NB4 (cell line): ENCODE results near the gene FAM193A.

Experiments used
- DNase-seq: peaks from one replicate; pipeline ENCODE4 v3.0.0; 2010; ENCODE audit warnings: low read depth
- H3K4me3 ChIP-seq: one replicate; pipeline ENCODE4 v1.5.1; 2011; ENCODE audit warnings: mild to moderate bottlenecking, low read depth, low read length, moderate library complexity
- MYC ChIP-seq: IDR thresholded peaks from 2 replicates; pipeline ENCODE4 v1.6.1; 2011; ENCODE audit warnings: low read depth, low read length
- POLR2A ChIP-seq: IDR thresholded peaks from 2 replicates; pipeline ENCODE4 v1.6.1; 2011; ENCODE audit warnings: mild to moderate bottlenecking; ENCODE audit not compliant: insufficient read length; ENCODE audit errors: extremely low read depth
- TF ChIP-seq, protein P1 (sequence below): IDR thresholded peaks from 2 replicates; pipeline ENCODE4 v1.6.1; 2011; ENCODE audit warnings: low read depth, low read length
- TF ChIP-seq, protein P2 (sequence below): IDR thresholded peaks from one replicate; pipeline ENCODE4 v1.5.1; 2012; ENCODE audit warnings: low read depth, low read length

FAM193A gene

DNA sequence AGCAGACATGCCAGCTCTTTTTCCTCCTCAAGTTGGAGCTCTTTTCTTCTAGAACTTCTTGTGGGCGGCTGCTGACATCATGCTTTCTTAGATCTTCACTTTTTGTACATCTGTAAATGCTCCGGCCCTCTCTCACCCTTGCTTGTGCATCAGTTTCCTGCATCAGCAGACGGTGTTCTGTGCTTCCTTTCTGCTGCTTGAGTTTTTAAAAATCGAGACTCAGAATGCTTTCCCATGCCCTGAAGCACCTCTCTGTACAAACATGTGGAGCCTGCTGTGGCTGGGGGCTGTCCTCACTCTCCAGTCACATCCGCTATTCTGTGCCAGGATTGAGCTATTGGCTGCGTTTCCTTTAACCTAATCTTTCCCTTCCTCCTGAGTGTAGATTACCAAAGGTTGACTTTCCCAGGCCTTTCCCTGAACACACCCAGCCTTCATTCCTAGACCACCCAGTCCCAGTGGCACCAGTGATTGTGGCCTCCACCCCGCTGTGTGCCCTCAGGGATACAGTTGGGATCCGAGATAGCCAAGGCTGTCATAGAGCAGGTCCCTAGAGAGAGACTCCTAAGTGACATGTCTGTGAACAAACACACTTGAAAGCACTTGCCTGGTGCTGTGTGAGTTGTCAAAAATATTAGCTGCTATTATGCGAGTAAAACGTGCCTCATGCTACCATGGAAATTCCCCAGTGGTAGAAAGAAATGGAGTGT lies 177.8 kb downstream of the FAM193A start:
- TF ChIP-seq, protein P1, sequence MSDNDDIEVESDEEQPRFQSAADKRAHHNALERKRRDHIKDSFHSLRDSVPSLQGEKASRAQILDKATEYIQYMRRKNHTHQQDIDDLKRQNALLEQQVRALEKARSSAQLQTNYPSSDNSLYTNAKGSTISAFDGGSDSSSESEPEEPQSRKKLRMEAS, result no peak
- TF ChIP-seq, protein P2, sequence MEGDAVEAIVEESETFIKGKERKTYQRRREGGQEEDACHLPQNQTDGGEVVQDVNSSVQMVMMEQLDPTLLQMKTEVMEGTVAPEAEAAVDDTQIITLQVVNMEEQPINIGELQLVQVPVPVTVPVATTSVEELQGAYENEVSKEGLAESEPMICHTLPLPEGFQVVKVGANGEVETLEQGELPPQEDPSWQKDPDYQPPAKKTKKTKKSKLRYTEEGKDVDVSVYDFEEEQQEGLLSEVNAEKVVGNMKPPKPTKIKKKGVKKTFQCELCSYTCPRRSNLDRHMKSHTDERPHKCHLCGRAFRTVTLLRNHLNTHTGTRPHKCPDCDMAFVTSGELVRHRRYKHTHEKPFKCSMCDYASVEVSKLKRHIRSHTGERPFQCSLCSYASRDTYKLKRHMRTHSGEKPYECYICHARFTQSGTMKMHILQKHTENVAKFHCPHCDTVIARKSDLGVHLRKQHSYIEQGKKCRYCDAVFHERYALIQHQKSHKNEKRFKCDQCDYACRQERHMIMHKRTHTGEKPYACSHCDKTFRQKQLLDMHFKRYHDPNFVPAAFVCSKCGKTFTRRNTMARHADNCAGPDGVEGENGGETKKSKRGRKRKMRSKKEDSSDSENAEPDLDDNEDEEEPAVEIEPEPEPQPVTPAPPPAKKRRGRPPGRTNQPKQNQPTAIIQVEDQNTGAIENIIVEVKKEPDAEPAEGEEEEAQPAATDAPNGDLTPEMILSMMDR, result no peak
- TF ChIP-seq MYC, result no peak
- TF ChIP-seq POLR2A, result no peak
- DNase-seq, result no peak
- H3K4me3 ChIP-seq, result no peak overlapping the region

DNA sequence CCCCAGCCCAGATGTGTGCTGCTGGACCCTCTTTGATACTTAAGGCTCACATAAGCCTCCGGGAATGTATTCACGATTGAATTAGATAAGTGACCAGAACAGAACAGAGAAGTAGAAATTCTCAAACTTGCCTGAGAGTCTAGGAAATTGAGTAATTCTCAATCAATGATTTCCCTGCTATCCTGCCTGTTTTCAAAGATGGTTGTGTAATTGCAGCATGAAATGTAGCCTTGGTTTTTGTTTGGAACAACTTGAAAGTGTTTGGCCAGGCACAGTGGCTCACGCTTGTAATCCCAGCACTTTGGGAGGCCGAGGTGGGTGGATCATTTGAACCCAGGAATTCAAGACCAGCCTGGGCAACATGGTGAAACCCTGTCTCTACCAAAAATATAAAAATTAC lies 178.5 kb downstream of the FAM193A start:
- no peak overlapping the region for H3K4me3 ChIP-seq
- DNase-seq, result no peak
- TF ChIP-seq MYC, result no peak
- TF ChIP-seq POLR2A, result no peak
- TF ChIP-seq, protein P2, result no peak
- TF ChIP-seq, protein P1, result no peak

DNA sequence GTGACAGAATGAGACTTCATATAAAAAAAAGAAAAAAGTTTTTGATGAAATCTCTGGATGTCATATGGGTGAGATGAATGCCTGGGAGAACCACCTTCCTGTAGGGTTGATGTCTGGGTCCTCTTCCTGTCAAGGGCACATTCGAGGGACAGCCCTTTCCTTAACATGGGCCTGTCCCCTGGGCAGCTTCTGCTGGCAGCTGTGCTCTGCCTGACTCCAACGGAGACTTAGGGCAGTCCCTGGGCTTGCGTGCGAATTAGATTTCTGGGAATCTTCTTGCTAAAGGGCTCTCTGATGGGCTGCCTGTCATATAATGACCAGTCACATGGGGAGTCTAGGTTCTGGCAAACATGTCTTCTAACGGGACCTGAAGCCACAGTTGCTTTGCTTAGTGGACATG lies 179.0 kb downstream of the FAM193A start:
- no peak overlapping the region for H3K4me3 ChIP-seq
- TF ChIP-seq, protein P1, result no peak
- no peak for TF ChIP-seq MYC
- TF ChIP-seq, protein P2, result no peak
- TF ChIP-seq POLR2A, result no peak
- DNase-seq, result no peak

DNA sequence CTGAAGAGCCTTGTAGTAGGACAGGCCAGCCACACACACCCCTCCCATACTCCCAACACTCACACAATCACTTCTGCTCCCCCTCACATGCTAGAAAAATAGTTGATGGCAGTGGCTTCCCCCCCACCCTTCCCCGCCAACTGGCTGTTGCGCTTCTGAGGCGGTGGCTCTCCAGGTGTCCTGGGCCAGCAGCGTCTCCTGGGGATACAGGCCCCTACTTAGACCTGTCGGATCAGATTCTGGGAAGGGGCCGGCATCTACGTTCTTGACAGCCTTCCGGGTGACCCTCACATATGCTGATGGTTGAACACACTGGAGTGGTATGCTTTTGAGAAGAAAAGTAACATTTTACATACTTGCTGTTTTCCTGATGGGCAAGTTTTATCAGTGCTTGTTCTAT lies 179.8 kb downstream of the FAM193A start:
- DNase-seq, result no peak
- TF ChIP-seq, protein P1, result no peak
- TF ChIP-seq MYC (no peak), POLR2A (no peak)
- TF ChIP-seq, protein P2, result no peak
- H3K4me3 ChIP-seq, result no peak overlapping the region

DNA sequence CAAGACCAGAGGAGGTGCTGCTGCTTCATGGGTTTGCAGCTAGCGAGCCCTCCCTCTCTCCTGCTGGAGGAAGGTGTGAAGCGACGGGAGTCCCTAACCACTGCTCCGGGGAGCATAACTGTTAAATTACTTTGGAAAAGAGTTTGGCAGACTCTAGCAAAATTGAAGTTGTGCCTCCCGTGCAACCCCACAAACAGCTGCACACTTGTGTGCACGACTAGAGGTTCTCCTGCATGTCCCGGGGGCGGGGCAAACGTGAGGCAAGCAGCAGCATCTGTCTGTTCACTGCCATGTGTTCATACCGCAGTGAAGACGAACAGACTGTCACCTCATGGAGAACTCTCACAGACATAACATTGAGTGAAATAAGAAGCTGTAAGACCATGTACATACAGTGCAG lies 185.1 kb downstream of the FAM193A start:
- DNase-seq, result no peak
- H3K4me3 ChIP-seq, result no peak overlapping the region
- TF ChIP-seq, protein P2, result no peak
- TF ChIP-seq, protein P1, result no peak; the same call in 1 of the 2 replicates
- no peak for TF ChIP-seq MYC
- TF ChIP-seq POLR2A, result no peak
